Right lobe of liver (tissue), 6 donors: ENCODE measurements around the gene ZNF687. TPM values are rescaled to one million over a fixed set of nuclear protein-coding genes. Genes with fewer than 3 reads are reported as not detected.

Experiments used
- ATAC-seq, 4 donors: fragments of 200-7000 bp; cut with Tn5 transposase; one replicate each; pipeline ENCODE4 v1.9.1; 2020; ENCODE audit warnings: mild to moderate bottlenecking in 4 of 4, moderate library complexity in 4 of 4
- DNase-seq, 3 donors: peaks; one replicate each; pipeline ENCODE4 v3.0.0-alpha.2; 2020
- H3K27ac ChIP-seq, 3 donors: fragments of 200-600 bp; one replicate each; pipeline ENCODE4 v1.8.0; 2022
- H3K27me3 ChIP-seq, 2 donors: fragments of 200-600 bp; one replicate each; pipeline ENCODE4 v1.8.0; 2022
- H3K36me3 ChIP-seq, 4 donors: fragments of 200-600 bp; sonication (generic) in 1 of 4; one replicate each; pipeline versions ENCODE4 v1.5.1 to v1.8.0; 2017 to 2022; ENCODE audit warnings: control low read depth in 1 of 4
- H3K4me1 ChIP-seq, 4 donors: fragments of 200-600 bp; sonication (generic) in 1 of 4; one replicate each; pipeline versions ENCODE4 v1.5.1 to v1.8.0; 2017 to 2022; ENCODE audit warnings: control low read depth in 1 of 4
- H3K4me3 ChIP-seq, 3 donors: fragments of 200-600 bp; one replicate each; pipeline ENCODE4 v1.8.0; 2022
- H3K9me3 ChIP-seq, 4 donors: fragments of 200-600 bp; sonication (generic) in 1 of 4; one replicate each; pipeline versions ENCODE4 v1.5.1 to v1.8.0; 2017 to 2022; ENCODE audit warnings: control low read depth in 1 of 4
- POLR2A ChIP-seq: fragments of 450-650 bp; IDR thresholded peaks from one replicate; pipeline ENCODE4 v1.6.1; 2017; ENCODE audit warnings: antibody characterized with exemption, mild to moderate bottlenecking
- WGBS: methylation state at CpG from one replicate; pipeline ENCODE4 v1.1.6; 2018; ENCODE audit warnings: low coverage, low lambda C conversion rate; ENCODE audit not compliant: insufficient coverage; ENCODE audit errors: missing lambda C conversion rate; 5-methylcytosine and 5-hydroxymethylcytosine counted together
- intact Hi-C, 2 donors: fragments of 100-400 bp; cut with DNase I; formaldehyde crosslinking; loops; one replicate each; pipeline versions ENCODE4 v1.11.2 to v1.14.1; 2022
- total RNA-seq, 6 experiments: library from RNA; depleted of rRNA in 2 of 6; stranded (reverse); fragments of >200 nt in 2 of 6; fragmentation: NEBNext Ultra II Directional in 3 of 6; extraction: Animal tissue kit (Norgen Biotek cat#: 25700) in 3 of 6; gene quantifications; one replicate each; pipeline versions ENCODE4 v1.1.0 to v1.2.4, GENCODE V29; 2016 to 2023
- TF ChIP-seq, protein P1 (sequence below), 4 donors: fragments of 200-600 bp in 3 of 4; fragments of 450-650 bp in 1 of 4; IDR thresholded peaks; one replicate each; pipeline versions ENCODE4 v1.5.1 to v1.8.0; 2016 to 2022; ENCODE audit warnings: antibody characterized with exemption in 4 of 4, mild to moderate bottlenecking in 2 of 4
- donor health status: DM: no; HTN: yes; CAD: no.
- donor health status: DM: no; HTN: no; CAD: no.
- donor health status: DM: no; HTN: no; CAD: no.
- donor health status: DM: no; HTN: yes; CAD: no.
- donor health status: DM: no; HTN: yes; CAD: no.

Gene ZNF687
- total RNA-seq, 6 experiments from 2014 or later, result 7.6 to 14.2 (median 10.1) TPM

DNA sequence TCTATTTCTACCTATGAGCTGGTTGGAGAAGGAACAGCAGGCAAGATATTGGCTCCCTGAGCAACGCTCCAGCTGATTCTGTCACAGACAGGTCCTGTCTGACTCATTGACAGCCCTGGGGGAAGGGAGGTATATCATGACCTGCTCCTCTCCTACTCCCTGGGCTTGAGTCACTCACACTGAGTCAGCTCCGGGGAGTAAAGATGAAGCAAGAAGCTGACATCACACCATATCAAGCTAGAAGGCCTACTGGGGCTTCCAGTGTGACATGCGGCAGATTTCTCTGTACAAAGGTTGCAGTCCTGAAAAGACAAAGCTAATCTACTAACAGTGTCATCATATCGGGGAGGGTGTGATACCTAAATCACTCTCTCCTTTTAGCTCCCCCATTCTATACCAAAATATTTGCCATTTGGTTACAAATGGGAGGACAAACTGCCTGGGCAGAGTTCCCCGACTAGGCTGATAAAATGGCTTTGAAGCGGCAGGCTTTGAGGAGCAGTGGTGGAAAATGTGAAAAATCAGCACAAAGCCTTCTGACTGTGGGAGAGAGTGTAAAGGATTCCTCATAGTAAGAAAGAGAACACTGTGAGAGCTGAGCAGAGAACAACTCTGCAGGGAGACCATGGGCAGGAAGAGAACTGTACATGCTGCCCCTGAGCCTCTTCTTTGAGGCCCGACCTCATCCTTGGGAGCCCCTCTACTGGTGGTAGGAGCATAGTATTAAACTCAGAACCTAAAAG lies 29.7 kb downstream of the ZNF687 start:
- H3K36me3 ChIP-seq, result peaks cover 0 to 36% (median 13%) of the 10 kb centered on the region in 4 donors
- ATAC-seq, result peak; percentile 67 to 90 (median 80)
- intact Hi-C loops, result no loop called here
- no peaks in the 10 kb centered on the region for H3K27me3 ChIP-seq
- peaks cover 6 to 58% (median 33%) of the 10 kb centered on the region in 4 donors for H3K4me1 ChIP-seq
- peak in 2 of 3 donors; percentile 58 to 74 for DNase-seq
- peak overlapping the region in 2 of 3 donors; percentile 40 to 54 for H3K27ac ChIP-seq
- 11% methylated on average over 6 of the region's 7 CpGs for WGBS
- TF ChIP-seq POLR2A, result peak; percentile 28
- TF ChIP-seq, protein P1, sequence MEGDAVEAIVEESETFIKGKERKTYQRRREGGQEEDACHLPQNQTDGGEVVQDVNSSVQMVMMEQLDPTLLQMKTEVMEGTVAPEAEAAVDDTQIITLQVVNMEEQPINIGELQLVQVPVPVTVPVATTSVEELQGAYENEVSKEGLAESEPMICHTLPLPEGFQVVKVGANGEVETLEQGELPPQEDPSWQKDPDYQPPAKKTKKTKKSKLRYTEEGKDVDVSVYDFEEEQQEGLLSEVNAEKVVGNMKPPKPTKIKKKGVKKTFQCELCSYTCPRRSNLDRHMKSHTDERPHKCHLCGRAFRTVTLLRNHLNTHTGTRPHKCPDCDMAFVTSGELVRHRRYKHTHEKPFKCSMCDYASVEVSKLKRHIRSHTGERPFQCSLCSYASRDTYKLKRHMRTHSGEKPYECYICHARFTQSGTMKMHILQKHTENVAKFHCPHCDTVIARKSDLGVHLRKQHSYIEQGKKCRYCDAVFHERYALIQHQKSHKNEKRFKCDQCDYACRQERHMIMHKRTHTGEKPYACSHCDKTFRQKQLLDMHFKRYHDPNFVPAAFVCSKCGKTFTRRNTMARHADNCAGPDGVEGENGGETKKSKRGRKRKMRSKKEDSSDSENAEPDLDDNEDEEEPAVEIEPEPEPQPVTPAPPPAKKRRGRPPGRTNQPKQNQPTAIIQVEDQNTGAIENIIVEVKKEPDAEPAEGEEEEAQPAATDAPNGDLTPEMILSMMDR (IDR thresholded peaks at IDR 0.05), result no peak
- no peak overlapping the region for H3K4me3 ChIP-seq
- H3K9me3 ChIP-seq, result no peaks in the 10 kb centered on the region

DNA sequence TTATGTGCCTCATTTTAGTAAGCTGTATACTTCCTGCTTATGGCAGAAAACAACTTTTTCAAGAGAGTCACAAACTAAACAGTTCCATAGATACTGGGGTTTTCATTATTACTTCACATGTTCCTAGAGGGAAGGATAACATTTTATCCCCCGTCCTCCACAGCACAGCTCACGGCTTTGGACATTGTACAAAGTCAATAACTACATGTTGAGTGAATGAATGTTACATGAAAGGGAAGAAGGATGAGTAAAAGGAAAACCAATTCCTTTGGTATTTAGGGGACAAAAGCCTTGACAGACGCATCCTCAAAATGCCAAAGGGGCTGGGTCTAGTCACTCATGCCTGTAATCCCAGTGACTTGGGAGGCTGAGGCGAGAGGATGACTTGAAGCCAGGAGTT lies 30.3 kb downstream of the ZNF687 start:
- intact Hi-C loops, result no loop called here
- TF ChIP-seq, protein P1 (IDR thresholded peaks at IDR 0.05), result no peak
- Histone ChIP-seq H3K27me3 (no peaks in the 10 kb centered on the region), H3K36me3 (peaks cover 0 to 33% (median 11%) of the 10 kb centered on the region in 4 donors), H3K27ac (peak overlapping the region in 2 of 3 donors; percentile 40 to 54), H3K4me1 (peaks cover 6 to 58% (median 33%) of the 10 kb centered on the region in 4 donors), H3K4me3 (no peak overlapping the region), H3K9me3 (no peaks in the 10 kb centered on the region)
- ATAC-seq (no peak), DNase-seq (no peak)
- 61% methylated on average over 4 of the region's 4 CpGs for WGBS

DNA sequence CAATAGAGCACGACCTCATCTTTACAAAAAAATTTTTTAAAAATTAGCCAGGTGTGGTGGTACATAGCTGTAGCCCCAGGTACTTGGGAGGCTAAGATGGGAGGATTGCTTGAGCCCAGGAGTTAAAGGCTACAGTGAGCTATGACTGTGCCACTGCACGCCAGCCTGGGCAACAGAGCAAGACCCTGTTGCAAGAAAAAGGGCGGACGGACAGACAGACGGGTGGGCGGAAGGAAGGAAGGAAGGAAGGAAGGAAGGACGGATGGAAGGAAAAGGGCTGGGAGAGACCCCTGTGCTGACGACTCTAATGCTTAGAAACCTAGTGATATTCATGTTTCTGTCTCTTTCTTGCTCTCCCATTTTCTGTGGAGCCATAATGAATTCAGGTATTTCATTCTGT lies 30.7 kb downstream of the ZNF687 start:
- Histone ChIP-seq H3K9me3 (no peaks in the 10 kb centered on the region), H3K27me3 (no peaks in the 10 kb centered on the region), H3K4me3 (no peak overlapping the region), H3K36me3 (peaks cover 0 to 33% (median 11%) of the 10 kb centered on the region in 4 donors), H3K4me1 (peaks cover 6 to 58% (median 33%) of the 10 kb centered on the region in 4 donors), H3K27ac (peak overlapping the region in 1 of 3 donors; percentile 40)
- 96% methylated on average over 6 of the region's 8 CpGs for WGBS
- DNase-seq (no peak), ATAC-seq (no peak)
- TF ChIP-seq, protein P1 (IDR thresholded peaks at IDR 0.05), result no peak
- no peak for TF ChIP-seq POLR2A
- intact Hi-C loops, result no loop called here

DNA sequence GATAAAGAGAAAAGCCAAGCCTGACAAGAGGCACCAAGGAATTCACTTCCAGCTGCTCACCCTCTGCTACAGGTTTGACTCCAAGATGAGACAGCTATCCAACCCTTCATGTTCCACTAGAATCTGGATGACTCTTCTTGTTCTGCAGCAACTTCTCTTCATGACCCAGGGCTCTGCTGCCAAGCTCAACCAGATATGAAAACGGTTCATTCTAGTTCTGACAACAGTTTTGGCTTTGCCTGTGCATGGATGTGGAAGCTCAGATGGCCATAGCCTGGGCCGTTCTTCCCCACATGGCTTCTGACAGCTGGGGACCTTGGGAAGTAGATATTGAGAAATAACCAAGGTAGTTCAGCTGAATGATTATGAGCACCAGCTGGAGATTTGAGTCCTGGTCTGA lies 31.4 kb downstream of the ZNF687 start:
- Histone ChIP-seq H3K27me3 (no peaks in the 10 kb centered on the region), H3K4me1 (peaks cover 6 to 58% (median 33%) of the 10 kb centered on the region in 4 donors), H3K9me3 (no peaks in the 10 kb centered on the region), H3K36me3 (peaks cover 0 to 27% (median 9%) of the 10 kb centered on the region in 4 donors), H3K27ac (no peak overlapping the region), H3K4me3 (no peak overlapping the region)
- no peak for ATAC-seq
- no peak for TF ChIP-seq POLR2A
- TF ChIP-seq, protein P1 (IDR thresholded peaks at IDR 0.05), result no peak
- DNase-seq, result no peak
- WGBS, result 58% methylated on average over 2 of the region's 2 CpGs
- intact Hi-C loops, result no loop called here
